GM12875 (cell line): ENCODE data around the gene DUSP7.

Experiments
- H3K4me3 ChIP-seq: one replicate; pipeline ENCODE4 v1.5.1; 2011; ENCODE audit warnings: low read depth, low read length, control low read depth
- TF ChIP-seq, protein P1 (sequence below): IDR thresholded peaks from 2 replicates; pipeline ENCODE4 v1.5.1; 2011; ENCODE audit warnings: low read depth, mild to moderate bottlenecking, control low read depth, inconsistent platforms, low read length, moderate library complexity, borderline replicate concordance; ENCODE audit not compliant: insufficient read depth

The DUSP7 gene

DNA sequence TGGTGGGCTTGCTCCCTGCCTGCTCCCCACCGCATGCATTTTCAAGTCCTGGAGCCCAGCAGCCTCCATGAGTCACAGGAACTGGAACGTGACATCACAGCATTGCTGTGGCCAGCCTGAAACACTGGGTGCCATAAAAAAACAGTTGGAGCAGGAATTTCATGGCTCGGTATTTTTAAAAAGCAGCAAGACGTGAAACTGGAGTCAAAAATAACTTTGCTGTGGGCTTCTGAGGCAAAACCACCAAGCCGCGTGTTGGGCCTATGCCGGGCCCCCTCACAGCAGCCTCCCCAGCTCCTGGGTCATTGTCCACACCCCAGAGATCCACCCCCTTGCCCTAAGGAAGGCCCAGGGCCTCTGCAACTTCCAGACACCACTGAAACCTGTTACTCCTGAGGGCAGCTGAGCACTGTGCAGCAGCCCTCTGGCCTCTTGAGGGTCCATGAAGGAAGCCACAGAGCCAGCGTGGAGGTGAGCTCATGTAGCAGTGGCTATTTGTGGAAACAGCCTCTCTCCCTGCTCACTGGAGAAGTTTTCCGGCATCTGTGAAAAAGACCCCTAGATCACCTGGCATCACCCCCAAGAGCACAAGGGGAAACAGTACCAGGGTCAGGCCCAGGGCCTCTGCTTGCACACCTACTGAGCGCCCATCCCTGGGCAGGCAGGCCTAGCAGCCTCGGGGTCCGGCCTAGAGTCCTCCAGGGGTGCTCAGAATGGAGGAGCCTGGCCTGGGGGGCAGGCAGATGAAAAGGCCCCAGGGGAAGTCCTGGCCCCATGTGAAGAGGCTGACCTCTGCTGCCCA is 34.0 kb upstream of the DUSP7 start:
- no peak overlapping the region for H3K4me3 ChIP-seq
- TF ChIP-seq, protein P1, sequence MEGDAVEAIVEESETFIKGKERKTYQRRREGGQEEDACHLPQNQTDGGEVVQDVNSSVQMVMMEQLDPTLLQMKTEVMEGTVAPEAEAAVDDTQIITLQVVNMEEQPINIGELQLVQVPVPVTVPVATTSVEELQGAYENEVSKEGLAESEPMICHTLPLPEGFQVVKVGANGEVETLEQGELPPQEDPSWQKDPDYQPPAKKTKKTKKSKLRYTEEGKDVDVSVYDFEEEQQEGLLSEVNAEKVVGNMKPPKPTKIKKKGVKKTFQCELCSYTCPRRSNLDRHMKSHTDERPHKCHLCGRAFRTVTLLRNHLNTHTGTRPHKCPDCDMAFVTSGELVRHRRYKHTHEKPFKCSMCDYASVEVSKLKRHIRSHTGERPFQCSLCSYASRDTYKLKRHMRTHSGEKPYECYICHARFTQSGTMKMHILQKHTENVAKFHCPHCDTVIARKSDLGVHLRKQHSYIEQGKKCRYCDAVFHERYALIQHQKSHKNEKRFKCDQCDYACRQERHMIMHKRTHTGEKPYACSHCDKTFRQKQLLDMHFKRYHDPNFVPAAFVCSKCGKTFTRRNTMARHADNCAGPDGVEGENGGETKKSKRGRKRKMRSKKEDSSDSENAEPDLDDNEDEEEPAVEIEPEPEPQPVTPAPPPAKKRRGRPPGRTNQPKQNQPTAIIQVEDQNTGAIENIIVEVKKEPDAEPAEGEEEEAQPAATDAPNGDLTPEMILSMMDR, result no peak

DNA sequence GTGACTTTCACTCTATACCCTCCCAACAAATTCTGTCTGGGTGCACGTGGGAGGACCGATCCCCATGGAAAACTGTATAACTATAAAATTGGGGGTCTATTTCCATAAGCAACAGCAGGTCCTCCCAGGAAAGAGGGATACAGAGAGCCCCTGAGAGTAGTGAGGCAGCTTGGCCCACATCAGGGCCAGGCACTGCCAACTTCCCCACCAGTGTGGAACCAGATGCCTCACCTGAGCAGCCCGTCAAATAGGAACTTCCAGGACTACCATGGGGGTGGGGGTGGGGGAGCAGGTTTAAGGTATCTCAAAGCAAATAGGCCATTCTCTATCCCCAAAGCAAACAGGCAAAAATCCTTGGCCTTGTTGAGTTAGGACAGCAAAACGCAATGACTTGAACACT is 33.3 kb upstream of the DUSP7 start:
- H3K4me3 ChIP-seq, result no peak overlapping the region
- TF ChIP-seq, protein P1, result no peak

DNA sequence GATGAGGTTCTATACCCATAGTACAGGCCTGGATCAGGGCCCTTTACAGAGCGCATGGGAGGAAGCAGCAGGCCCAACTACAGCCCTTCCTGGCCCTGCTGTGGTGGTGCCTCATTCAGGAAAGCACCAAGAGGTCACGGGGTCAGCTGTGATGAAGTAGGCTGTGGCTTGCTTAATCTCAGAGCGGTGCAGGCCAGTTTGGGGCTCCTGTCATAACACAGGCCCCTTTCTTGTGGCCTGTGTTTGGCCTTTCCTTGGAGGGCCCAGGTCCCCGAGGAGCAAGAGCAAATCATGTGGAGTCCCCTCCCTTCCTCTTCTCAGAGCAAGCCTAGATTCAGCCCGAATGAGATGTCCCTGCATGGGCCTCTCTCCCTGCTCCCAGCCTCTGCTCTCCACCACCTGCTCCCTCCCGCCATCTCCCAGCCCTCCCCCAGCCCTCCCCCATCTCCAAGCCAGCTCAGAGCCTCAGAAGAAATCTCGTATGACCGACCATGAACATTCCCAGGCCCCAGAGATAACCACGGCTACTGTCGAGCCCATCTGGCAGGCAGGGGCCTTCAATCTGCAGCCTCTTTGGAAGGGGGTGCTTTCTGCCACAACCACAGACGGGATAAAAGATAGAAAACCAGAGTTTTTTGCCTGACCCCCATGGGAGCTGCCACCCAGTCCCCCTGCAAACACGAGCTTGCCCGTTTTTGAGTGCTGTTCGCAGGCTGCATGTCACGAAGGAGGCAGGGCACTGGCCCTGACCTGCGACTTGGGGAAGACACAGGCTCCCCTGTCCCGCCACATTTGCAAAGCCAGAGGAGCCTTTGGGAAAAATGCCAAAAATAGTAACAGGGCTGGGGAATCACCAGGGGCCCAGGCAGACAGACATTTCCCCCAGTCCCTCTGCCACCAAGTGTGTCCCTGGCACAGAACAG is 32.3 kb upstream of the DUSP7 start:
- H3K4me3 ChIP-seq, result no peak overlapping the region
- TF ChIP-seq, protein P1, result no peak

DNA sequence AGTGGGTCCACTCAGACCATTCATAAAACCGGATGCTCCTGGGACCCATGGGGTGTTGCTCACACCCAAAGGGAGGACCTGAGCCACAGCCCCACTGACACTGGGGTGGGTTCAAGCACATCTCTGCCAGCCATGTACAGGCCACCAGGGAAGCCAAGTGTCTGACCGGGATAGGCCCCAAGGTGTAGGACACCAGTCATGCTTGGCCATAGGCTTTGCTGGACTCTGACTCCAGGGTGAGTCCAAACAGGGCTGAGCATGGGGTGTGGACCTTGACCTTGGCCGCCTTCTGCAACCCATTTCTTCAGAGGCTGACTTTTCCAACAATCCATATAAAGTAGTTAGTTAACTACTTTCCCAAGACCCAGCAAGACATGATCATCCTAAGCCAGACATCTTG is 31.4 kb upstream of the DUSP7 start:
- H3K4me3 ChIP-seq, result no peak overlapping the region
- TF ChIP-seq, protein P1, result no peak

DNA sequence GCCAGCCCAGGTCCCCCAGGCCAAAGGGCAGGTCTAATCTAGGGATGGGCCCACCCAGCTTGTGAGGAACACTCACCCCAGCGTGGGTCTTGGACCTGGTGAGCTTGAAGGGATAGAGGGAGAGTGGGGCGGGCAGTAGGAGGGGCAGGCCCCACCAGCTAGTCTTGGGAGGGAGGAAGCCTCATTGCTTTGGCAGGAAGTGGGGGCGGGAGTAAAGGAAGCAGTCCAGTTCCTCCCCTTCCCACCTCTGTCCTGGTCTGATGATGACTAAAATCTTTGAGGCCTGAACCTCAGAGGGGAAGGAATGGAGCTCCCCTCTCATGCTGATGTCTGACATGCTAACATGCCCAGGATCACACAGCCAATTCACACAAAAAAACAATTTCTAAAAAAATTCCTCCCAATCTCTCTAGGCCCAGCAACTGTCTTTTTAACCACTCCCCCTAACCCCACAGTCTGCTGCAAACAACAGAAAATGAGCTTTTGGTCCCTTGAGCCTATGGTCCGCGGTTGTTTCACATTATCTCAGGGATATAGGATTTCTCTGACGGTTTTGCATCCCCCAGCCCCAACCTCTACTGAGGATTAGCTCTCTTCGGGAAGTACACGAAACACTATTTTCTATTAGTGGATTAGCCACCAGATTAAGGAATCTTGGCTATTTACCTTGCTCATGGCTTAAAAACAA is 30.7 kb upstream of the DUSP7 start:
- H3K4me3 ChIP-seq, result no peak overlapping the region
- TF ChIP-seq, protein P1, result no peak

DNA sequence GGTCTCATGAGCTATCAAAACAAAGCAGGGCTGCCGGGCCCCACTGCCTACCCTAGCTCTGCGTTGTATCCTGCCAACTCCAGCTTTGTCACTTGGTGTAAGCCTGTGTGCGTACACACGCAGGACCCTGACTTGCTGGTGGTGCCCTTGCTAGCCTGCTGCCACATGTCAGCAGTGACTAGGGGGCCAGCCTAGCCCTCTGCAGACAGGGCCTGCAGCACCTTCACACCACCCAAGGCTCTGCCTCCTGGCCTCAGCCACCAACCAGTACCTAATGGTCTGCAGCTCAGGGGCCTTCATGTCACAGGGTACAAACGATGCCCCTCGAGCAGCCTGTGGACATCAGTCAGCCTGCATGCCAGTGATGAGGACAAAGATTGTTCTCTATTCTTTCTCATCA is 30.1 kb upstream of the DUSP7 start:
- TF ChIP-seq, protein P1, result no peak
- no peak overlapping the region for H3K4me3 ChIP-seq
